Measurements from ENCODE around the gene UNC5B.

DNA sequence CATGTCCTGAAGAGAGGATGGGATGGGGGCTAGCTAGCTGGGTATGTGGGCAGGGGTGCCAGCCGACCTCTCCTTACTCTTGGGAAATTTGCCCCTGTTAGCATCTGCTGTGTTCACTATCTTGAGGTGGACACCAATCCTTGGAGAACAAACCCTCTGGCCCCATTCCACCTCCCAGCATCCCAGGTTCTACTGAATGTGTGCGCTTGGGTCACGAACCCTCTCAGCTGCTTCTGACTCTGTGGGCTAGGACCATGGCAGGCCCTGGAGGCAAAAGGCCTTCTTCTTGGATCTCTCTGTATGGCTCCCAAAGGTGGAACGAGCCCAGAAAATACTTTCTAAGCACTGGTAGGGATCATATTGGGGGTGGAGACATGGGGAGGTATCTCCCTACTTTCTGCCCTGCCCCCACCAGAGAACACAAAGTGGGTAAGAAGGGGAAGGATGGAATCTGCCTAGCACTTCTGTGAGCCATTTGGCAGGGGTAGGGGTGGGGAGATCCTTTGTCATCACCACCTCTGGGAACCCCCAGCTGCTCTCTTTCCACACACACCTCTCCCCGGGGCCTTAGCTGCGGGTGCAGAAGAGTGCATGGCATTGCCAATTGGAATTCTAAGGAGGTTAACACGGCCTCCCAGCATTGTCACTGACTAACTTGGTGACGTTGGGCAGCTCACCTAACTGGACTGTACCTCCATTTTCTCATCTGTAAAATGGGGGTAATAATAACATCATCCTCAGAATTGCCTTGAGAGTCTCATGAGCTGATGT, 7.7 kb downstream of the UNC5B start:
- TF ChIP-seq, protein P1, sequence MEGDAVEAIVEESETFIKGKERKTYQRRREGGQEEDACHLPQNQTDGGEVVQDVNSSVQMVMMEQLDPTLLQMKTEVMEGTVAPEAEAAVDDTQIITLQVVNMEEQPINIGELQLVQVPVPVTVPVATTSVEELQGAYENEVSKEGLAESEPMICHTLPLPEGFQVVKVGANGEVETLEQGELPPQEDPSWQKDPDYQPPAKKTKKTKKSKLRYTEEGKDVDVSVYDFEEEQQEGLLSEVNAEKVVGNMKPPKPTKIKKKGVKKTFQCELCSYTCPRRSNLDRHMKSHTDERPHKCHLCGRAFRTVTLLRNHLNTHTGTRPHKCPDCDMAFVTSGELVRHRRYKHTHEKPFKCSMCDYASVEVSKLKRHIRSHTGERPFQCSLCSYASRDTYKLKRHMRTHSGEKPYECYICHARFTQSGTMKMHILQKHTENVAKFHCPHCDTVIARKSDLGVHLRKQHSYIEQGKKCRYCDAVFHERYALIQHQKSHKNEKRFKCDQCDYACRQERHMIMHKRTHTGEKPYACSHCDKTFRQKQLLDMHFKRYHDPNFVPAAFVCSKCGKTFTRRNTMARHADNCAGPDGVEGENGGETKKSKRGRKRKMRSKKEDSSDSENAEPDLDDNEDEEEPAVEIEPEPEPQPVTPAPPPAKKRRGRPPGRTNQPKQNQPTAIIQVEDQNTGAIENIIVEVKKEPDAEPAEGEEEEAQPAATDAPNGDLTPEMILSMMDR (conservative IDR thresholded peaks at IDR 0.05), result no peak
- TF ChIP-seq ZFX (IDR thresholded peaks at IDR 0.05), result no peak
